Measurements from ENCODE around the gene MRPS12.

DNA sequence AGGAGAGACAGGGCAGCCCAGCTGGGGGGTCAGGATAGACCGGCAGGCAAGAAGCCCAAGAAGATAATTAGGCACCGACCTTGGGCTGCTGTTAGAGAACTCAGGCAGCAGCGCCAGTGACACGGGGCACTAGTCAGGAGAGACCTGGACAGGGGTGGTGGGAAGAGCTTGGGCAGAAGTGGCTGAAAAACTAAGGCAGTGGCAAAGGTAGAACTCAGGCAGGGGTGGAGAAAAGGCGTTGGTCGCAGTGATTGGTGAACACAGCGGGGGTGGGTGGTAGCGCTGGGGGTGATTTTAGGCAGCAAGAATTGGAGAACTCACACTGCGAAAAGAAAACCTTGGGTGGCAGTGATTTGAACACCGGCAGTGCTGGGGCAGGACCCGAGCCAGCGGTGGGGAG, 23.1 kb upstream of the MRPS12 start:
- TF ChIP-seq CTCF (IDR thresholded peaks at IDR 0.05; ENCODE audit: borderline replicate concordance, extremely low read depth, low read length, poor library complexity, severe bottlenecking), result no peak
- no peak for TF ChIP-seq EZH2 (IDR thresholded peaks at IDR 0.05; ENCODE audit: borderline replicate concordance, low read depth, low read length, severe bottlenecking)
